WTC11 (cell line): ENCODE data around the gene HCRTR1.

ENCODE experiments used
- CREB1 ChIP-seq: sonication (generic); formaldehyde crosslinking; IDR thresholded peaks from 2 replicates; pipeline ENCODE4 v1.8.0; 2023; ENCODE audit warnings: mild to moderate bottlenecking, missing genetic modification reagents
- CTCF ChIP-seq: fragments of 200-600 bp; IDR thresholded peaks from 2 replicates; pipeline ENCODE4 v1.8.0; 2022; ENCODE audit warnings: antibody characterized with exemption
- ELF4 ChIP-seq: sonication (generic); formaldehyde crosslinking; IDR thresholded peaks from 2 replicates; pipeline ENCODE4 v1.8.1; 2022; ENCODE audit warnings: low read depth, mild to moderate bottlenecking, moderate library complexity, missing genetic modification reagents
- ESRRA ChIP-seq: sonication (generic); formaldehyde crosslinking; IDR thresholded peaks from 2 replicates; pipeline ENCODE4 v1.8.1; 2022; ENCODE audit warnings: mild to moderate bottlenecking, missing genetic modification reagents, borderline replicate concordance
- ETV6 ChIP-seq: sonication (generic); formaldehyde crosslinking; IDR thresholded peaks from 2 replicates; pipeline ENCODE4 v1.8.1; 2022; ENCODE audit warnings: mild to moderate bottlenecking, missing genetic modification reagents
- MAX ChIP-seq: sonication (generic); formaldehyde crosslinking; IDR thresholded peaks from 2 replicates; pipeline ENCODE4 v1.8.0; 2022; ENCODE audit warnings: mild to moderate bottlenecking, missing genetic modification reagents
- NR1H2 ChIP-seq: sonication (generic); formaldehyde crosslinking; IDR thresholded peaks from 2 replicates; pipeline ENCODE4 v1.9.0; 2021; ENCODE audit warnings: mild to moderate bottlenecking, moderate library complexity, missing genetic modification reagents
- NR3C1 ChIP-seq: sonication (generic); formaldehyde crosslinking; conservative IDR thresholded peaks from 2 replicates; pipeline ENCODE4 v1.8.1; 2023; ENCODE audit warnings: low read depth, mild to moderate bottlenecking, missing genetic modification reagents
- TP53 ChIP-seq: sonication (generic); formaldehyde crosslinking; IDR thresholded peaks from 2 replicates; pipeline ENCODE4 v1.8.1; 2023; ENCODE audit warnings: mild to moderate bottlenecking, missing genetic modification reagents
- ZNF121 ChIP-seq: sonication (generic); formaldehyde crosslinking; IDR thresholded peaks from 2 replicates; pipeline ENCODE4 v1.8.0; 2023; ENCODE audit warnings: missing genetic modification reagents
- ZNF281 ChIP-seq: sonication (generic); formaldehyde crosslinking; IDR thresholded peaks from 2 replicates; pipeline ENCODE4 v1.8.0; 2023; ENCODE audit warnings: mild to moderate bottlenecking, missing genetic modification reagents
- ZNF423 ChIP-seq: fragments of 250-450 bp; sonication (Bioruptor Pico); IDR thresholded peaks from 2 replicates; pipeline ENCODE4 v2.1.2; 2022; ENCODE audit warnings: mild to moderate bottlenecking, moderate library complexity
- TF ChIP-seq, protein P1 (sequence below): sonication (generic); formaldehyde crosslinking; IDR thresholded peaks from 2 replicates; pipeline ENCODE4 v1.8.1; 2023; ENCODE audit warnings: mild to moderate bottlenecking, missing genetic modification reagents, moderate library complexity

DNA sequence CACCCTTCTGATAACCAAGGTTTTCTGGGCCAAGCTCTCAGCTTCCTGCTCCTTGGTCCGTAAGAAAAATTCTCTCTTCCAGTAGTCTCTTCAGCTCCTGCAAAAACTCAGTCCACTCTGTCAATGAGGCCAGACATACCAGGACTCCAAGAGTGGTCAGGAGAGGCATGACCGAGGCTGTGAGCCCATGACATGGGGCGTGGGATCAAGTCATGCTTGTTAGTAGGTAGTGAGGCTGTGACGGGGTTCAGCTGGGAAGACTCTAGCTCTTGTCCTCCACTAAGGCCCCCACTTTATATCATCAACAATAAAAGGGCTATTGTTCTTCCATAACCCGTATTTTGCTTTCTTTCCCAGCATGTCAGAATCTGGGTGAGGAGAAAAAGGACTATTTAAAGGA, 10.1 kb upstream of the HCRTR1 start:
- TF ChIP-seq NR1H2 (no peak), CTCF (no peak), ELF4 (CRISPR knock-in tag) (no peak), ZNF423 (no peak), ZNF281 (CRISPR knock-in tag) (no peak), MAX (no peak), ZNF121 (CRISPR knock-in tag) (no peak), CREB1 (CRISPR knock-in tag) (no peak), TP53 (CRISPR knock-in tag) (no peak), ESRRA (CRISPR knock-in tag) (no peak), ETV6 (CRISPR knock-in tag) (no peak), NR3C1 (CRISPR knock-in tag) (no peak)
- TF ChIP-seq, protein P1, sequence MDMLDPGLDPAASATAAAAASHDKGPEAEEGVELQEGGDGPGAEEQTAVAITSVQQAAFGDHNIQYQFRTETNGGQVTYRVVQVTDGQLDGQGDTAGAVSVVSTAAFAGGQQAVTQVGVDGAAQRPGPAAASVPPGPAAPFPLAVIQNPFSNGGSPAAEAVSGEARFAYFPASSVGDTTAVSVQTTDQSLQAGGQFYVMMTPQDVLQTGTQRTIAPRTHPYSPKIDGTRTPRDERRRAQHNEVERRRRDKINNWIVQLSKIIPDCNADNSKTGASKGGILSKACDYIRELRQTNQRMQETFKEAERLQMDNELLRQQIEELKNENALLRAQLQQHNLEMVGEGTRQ (CRISPR knock-in tag), result no peak
